Measurements from ENCODE around the gene PI16. TPM values are rescaled to one million over a fixed set of nuclear protein-coding genes. Genes with fewer than 3 reads are reported as not detected.
A peak's percentile ranks its signal among the peaks of the same experiment; 100 is the strongest.

PI16 gene
- 25.9 TPM for total RNA-seq
- long read RNA-seq, transcript PI16-201 (7 exons, 2,190 nt): major isoform, 23 of 48 reads
- long read RNA-seq, partial matches to known transcripts: 11 of 48 reads
- long read RNA-seq, other reads (novel, unspliced or antisense): 14 of 48 reads

GRCh38 chr6:36954262-36954931 is at the start of gene PI16:
TSS of gene PI16 (plus strand) at chr6:36954738. CDS start at chr6:36954761, 23 bp downstream.
- Histone ChIP-seq H3K27me3 (ENCODE audit: low read depth) (no peaks in the 10 kb centered on the region), H3K27ac (replicated peaks) (peak within 1 kb of the TSS; percentile 52), H3K4me1 (peaks cover 25% of the 10 kb centered on the region), H3K36me3 (no peaks in the 10 kb centered on the region), H3K4me3 (peak within 1 kb of the TSS; percentile 48), H3K9me3 (replicated peaks) (no peaks in the 10 kb centered on the region)
- no peak for TF ChIP-seq CTCF (IDR thresholded peaks at IDR 0.05; ENCODE audit: borderline replicate concordance)
- intact Hi-C loops (cut with micrococcal nuclease): no loop called here
- DNase-seq: no peak

GRCh38 chr6:36904851-36905393 is 49.6 kb upstream of the PI16 start:
- Histone ChIP-seq H3K27me3 (ENCODE audit: low read depth) (no peaks in the 10 kb centered on the region), H3K9me3 (replicated peaks) (no peaks in the 10 kb centered on the region), H3K36me3 (peaks cover 58% of the 10 kb centered on the region), H3K4me1 (peaks cover 48% of the 10 kb centered on the region), H3K4me3 (no peak overlapping the region), H3K27ac (replicated peaks) (peak overlapping the region; percentile 4)
- intact Hi-C loops (cut with micrococcal nuclease): loop anchor here (5.0 kb wide), 1 partner anchor 102 kb away; the partner anchor contains the start of gene FGD2
- no peak for DNase-seq
- no peak for TF ChIP-seq CTCF (IDR thresholded peaks at IDR 0.05; ENCODE audit: borderline replicate concordance)

- Histone ChIP-seq H3K9me3 (replicated peaks) (no peaks in the 10 kb centered on the region), H3K27me3 (ENCODE audit: low read depth) (no peaks in the 10 kb centered on the region), H3K4me1 (peaks cover 48% of the 10 kb centered on the region), H3K4me3 (no peak overlapping the region), H3K36me3 (peaks cover 40% of the 10 kb centered on the region), H3K27ac (replicated peaks) (peak overlapping the region; percentile 81)
- TF ChIP-seq CTCF (IDR thresholded peaks at IDR 0.05; ENCODE audit: borderline replicate concordance): no peak
- DNase-seq: peak; percentile 78
- intact Hi-C loops (cut with micrococcal nuclease): no loop called here
Measured at GRCh38 chr6:36906539-36907325, 47.8 kb upstream of the PI16 start.

GRCh38 chr6:36907781-36908180 is 46.8 kb upstream of the PI16 start:
- Histone ChIP-seq H3K27me3 (ENCODE audit: low read depth) (no peaks in the 10 kb centered on the region), H3K9me3 (replicated peaks) (no peaks in the 10 kb centered on the region), H3K36me3 (peaks cover 38% of the 10 kb centered on the region), H3K27ac (replicated peaks) (peak overlapping the region; percentile 81), H3K4me3 (no peak overlapping the region), H3K4me1 (peaks cover 56% of the 10 kb centered on the region)
- TF ChIP-seq CTCF (IDR thresholded peaks at IDR 0.05; ENCODE audit: borderline replicate concordance): no peak
- intact Hi-C loops (cut with micrococcal nuclease): no loop called here
- DNase-seq: peak; percentile 66

GRCh38 chr6:36908747-36909146 is 45.8 kb upstream of the PI16 start:
- Histone ChIP-seq H3K27me3 (ENCODE audit: low read depth) (no peaks in the 10 kb centered on the region), H3K4me1 (peaks cover 57% of the 10 kb centered on the region), H3K4me3 (no peak overlapping the region), H3K9me3 (replicated peaks) (no peaks in the 10 kb centered on the region), H3K36me3 (peaks cover 38% of the 10 kb centered on the region), H3K27ac (replicated peaks) (peak overlapping the region; percentile 81)
- TF ChIP-seq CTCF (IDR thresholded peaks at IDR 0.05; ENCODE audit: borderline replicate concordance): no peak
- no peak for DNase-seq
- intact Hi-C loops (cut with micrococcal nuclease): no loop called here
